ENCODE data around the gene SLC6A4.

DNA sequence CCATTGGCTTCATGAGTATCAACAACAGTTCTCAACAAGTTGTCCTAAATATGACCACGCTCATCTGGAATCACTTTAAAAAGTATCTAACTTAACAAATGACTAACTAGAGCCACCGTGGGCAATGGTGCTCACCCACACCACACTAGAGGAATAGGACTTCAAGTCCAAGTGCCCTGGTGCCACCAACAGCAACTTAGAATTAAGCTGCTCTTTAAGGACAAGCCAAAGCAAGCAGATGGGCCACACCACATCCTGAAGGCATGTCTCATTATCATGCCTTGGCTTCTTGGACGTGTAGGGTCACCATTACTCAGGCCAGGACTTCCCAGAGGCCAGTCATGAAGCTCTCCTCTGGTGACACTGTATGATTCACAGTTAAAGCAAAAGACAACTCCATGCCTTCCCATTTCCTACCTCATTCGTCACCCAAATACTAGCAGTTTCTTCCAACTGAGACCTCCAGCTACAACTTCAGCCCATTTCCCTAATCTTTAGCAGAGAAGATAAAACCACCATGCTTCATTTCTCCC lies 9.4 kb upstream of the SLC6A4 start:
- TF ChIP-seq, protein P1, sequence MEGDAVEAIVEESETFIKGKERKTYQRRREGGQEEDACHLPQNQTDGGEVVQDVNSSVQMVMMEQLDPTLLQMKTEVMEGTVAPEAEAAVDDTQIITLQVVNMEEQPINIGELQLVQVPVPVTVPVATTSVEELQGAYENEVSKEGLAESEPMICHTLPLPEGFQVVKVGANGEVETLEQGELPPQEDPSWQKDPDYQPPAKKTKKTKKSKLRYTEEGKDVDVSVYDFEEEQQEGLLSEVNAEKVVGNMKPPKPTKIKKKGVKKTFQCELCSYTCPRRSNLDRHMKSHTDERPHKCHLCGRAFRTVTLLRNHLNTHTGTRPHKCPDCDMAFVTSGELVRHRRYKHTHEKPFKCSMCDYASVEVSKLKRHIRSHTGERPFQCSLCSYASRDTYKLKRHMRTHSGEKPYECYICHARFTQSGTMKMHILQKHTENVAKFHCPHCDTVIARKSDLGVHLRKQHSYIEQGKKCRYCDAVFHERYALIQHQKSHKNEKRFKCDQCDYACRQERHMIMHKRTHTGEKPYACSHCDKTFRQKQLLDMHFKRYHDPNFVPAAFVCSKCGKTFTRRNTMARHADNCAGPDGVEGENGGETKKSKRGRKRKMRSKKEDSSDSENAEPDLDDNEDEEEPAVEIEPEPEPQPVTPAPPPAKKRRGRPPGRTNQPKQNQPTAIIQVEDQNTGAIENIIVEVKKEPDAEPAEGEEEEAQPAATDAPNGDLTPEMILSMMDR (IDR thresholded peaks at IDR 0.05), result no peak
- TF ChIP-seq POLR2A (IDR thresholded peaks at IDR 0.05), result no peak
